DOHH2 (cell line): ENCODE data around the gene SARNP.

ENCODE experiments used
- H3F3A ChIP-seq: fragments of 200-600 bp; sonication (generic), shearing (Covaris generic); 2 replicates; pipeline ENCODE4 v1.6.0; 2016; ENCODE audit warnings: antibody characterized with exemption, mild to moderate bottlenecking; ENCODE audit not compliant: control insufficient read depth, insufficient read depth
- H3K27ac ChIP-seq: fragments of 200-600 bp; sonication (generic); 2 replicates; pipeline ENCODE4 v1.5.1; 2014; ENCODE audit warnings: low read depth, mild to moderate bottlenecking, low read length, moderate library complexity
- H3K27me3 ChIP-seq: fragments of 200-600 bp; sonication (generic); 2 replicates; pipeline ENCODE4 v1.6.1; 2014; ENCODE audit warnings: mild to moderate bottlenecking, low read length, mixed read lengths; ENCODE audit not compliant: control insufficient read depth
- H3K36me3 ChIP-seq: fragments of 200-600 bp; sonication (generic); 2 replicates; pipeline ENCODE4 v1.6.1; 2014; ENCODE audit warnings: mild to moderate bottlenecking, low read length, moderate library complexity, mixed read lengths; ENCODE audit not compliant: control insufficient read depth
- H3K4me1 ChIP-seq: fragments of 200-600 bp; sonication (generic); 2 replicates; pipeline ENCODE4 v1.6.1; 2014; ENCODE audit warnings: mild to moderate bottlenecking, low read length, mixed read lengths; ENCODE audit not compliant: control insufficient read depth
- H3K4me2 ChIP-seq: fragments of 200-600 bp; sonication (generic); 2 replicates; pipeline ENCODE4 v1.6.0; 2014; ENCODE audit warnings: mild to moderate bottlenecking, low read length, moderate library complexity
- H3K4me3 ChIP-seq: fragments of 200-600 bp; sonication (generic); 2 replicates; pipeline ENCODE4 v1.5.1; 2014; ENCODE audit warnings: mild to moderate bottlenecking, low read length, mixed read lengths
- H3K79me2 ChIP-seq: fragments of 200-600 bp; sonication (generic); 2 replicates; pipeline ENCODE4 v1.6.1; 2014; ENCODE audit warnings: mild to moderate bottlenecking, low read length, mixed read lengths; ENCODE audit not compliant: control insufficient read depth
- H3K9me2 ChIP-seq: fragments of 200-600 bp; sonication (generic); replicated peaks from 2 replicates; pipeline ENCODE4 v1.6.1; 2014; ENCODE audit warnings: mild to moderate bottlenecking, low read length, mixed read lengths; ENCODE audit not compliant: control insufficient read depth
- H3K9me3 ChIP-seq: fragments of 200-600 bp; sonication (generic); 2 replicates; pipeline ENCODE4 v1.6.1; 2014; ENCODE audit warnings: antibody characterized with exemption, low read length, mixed read lengths; ENCODE audit not compliant: control insufficient read depth, insufficient read depth
- H4K20me1 ChIP-seq: fragments of 200-600 bp; sonication (generic); 2 replicates; pipeline ENCODE4 v1.6.0; 2014; ENCODE audit warnings: low read depth, mild to moderate bottlenecking, antibody characterized with exemption, low read length, moderate library complexity; ENCODE audit not compliant: control insufficient read depth, insufficient read depth
- EZH2phosphoT487 ChIP-seq: fragments of 200-600 bp; sonication (generic); IDR thresholded peaks from 2 replicates; pipeline ENCODE4 v1.6.1; 2017; ENCODE audit warnings: borderline replicate concordance, mild to moderate bottlenecking, antibody characterized with exemption, low read length, moderate library complexity, mixed read lengths
- TF ChIP-seq, protein P1 (sequence below): fragments of 200-600 bp; sonication (generic); IDR thresholded peaks from one replicate; pipeline ENCODE4 v1.5.1; 2014; ENCODE audit warnings: antibody characterized with exemption, mild to moderate bottlenecking, low read depth, low read length; ENCODE audit not compliant: poor library complexity, severe bottlenecking

SARNP gene

DNA sequence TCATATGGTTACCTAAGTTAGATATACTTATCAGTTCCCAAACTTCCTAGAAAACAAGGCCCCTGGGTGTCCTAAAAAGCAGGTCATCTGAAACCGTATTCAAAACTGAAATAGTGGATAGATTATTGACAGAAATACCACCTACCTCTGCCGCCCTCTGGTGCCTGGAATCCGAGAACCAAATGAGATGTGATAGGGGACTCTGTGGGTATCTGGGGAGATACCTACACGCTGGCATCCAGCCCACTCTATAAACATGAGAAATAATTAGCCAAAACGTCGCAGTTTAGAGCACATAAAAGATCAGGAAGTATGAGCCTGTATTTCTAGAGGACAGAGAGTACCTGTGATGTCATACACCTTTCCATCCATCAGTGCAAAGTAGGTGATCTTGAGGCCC lies 4.7 kb upstream of the SARNP start:
- peaks cover 87% of the 10 kb centered on the region for H3K36me3 ChIP-seq
- no peaks in the 10 kb centered on the region for H3K27me3 ChIP-seq
- H4K20me1 ChIP-seq, result no peaks in the 10 kb centered on the region
- peaks cover 77% of the 10 kb centered on the region for H3K79me2 ChIP-seq
- H3F3A ChIP-seq, result peaks cover 43% of the 10 kb centered on the region
- TF ChIP-seq, protein P1, sequence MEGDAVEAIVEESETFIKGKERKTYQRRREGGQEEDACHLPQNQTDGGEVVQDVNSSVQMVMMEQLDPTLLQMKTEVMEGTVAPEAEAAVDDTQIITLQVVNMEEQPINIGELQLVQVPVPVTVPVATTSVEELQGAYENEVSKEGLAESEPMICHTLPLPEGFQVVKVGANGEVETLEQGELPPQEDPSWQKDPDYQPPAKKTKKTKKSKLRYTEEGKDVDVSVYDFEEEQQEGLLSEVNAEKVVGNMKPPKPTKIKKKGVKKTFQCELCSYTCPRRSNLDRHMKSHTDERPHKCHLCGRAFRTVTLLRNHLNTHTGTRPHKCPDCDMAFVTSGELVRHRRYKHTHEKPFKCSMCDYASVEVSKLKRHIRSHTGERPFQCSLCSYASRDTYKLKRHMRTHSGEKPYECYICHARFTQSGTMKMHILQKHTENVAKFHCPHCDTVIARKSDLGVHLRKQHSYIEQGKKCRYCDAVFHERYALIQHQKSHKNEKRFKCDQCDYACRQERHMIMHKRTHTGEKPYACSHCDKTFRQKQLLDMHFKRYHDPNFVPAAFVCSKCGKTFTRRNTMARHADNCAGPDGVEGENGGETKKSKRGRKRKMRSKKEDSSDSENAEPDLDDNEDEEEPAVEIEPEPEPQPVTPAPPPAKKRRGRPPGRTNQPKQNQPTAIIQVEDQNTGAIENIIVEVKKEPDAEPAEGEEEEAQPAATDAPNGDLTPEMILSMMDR, result no peak
- no peak for TF ChIP-seq EZH2phosphoT487
- H3K4me3 ChIP-seq, result no peak overlapping the region
- no peaks in the 10 kb centered on the region for H3K9me2 ChIP-seq
- H3K4me1 ChIP-seq, result peaks cover 39% of the 10 kb centered on the region
- no peaks in the 10 kb centered on the region for H3K9me3 ChIP-seq
- H3K4me2 ChIP-seq, result no peak overlapping the region
- no peak overlapping the region for H3K27ac ChIP-seq

- Histone ChIP-seq H3K4me2 (no peak overlapping the region), H3K36me3 (peaks cover 88% of the 10 kb centered on the region), H3K9me3 (no peaks in the 10 kb centered on the region), H3K79me2 (peaks cover 77% of the 10 kb centered on the region), H3K9me2 (no peaks in the 10 kb centered on the region), H3K27ac (no peak overlapping the region), H3K4me3 (no peak overlapping the region), H3K4me1 (peaks cover 40% of the 10 kb centered on the region), H3K27me3 (no peaks in the 10 kb centered on the region), H3F3A (peaks cover 38% of the 10 kb centered on the region), H4K20me1 (peaks cover 3% of the 10 kb centered on the region; the same call in 1 of the 2 replicates)
- no peak for TF ChIP-seq EZH2phosphoT487
- TF ChIP-seq, protein P1, result peak; percentile 44
Measured at GRCh38 chr12:55820679-55821078, 3.2 kb upstream of the SARNP start.

DNA sequence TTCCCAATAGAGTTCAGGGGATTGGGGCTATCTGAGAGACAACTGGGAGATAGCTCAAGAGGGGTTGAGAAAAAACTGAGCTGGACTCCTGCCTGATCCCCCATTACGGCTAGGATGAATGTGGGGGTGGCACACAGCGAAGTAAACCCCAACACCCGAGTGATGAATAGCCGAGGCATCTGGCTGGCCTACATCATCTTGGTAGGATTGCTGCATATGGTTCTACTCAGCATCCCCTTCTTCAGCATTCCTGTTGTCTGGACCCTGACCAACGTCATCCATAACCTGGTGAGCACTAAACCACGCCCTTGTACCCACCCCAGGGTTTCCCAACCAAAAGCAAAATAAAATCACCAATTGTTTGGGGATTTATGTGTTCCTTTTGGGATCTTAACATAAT lies 1.4 kb upstream of the SARNP start:
- Histone ChIP-seq H3K4me3 (peak overlapping the region; percentile 88), H3K79me2 (peaks cover 77% of the 10 kb centered on the region), H3K4me1 (peaks cover 37% of the 10 kb centered on the region), H3K27me3 (no peaks in the 10 kb centered on the region), H4K20me1 (peaks cover 11% of the 10 kb centered on the region; the same call in 1 of the 2 replicates), H3F3A (peaks cover 23% of the 10 kb centered on the region), H3K27ac (no peak overlapping the region), H3K4me2 (peak overlapping the region; percentile 66), H3K36me3 (peaks cover 90% of the 10 kb centered on the region), H3K9me3 (no peaks in the 10 kb centered on the region), H3K9me2 (no peaks in the 10 kb centered on the region)
- no peak for TF ChIP-seq EZH2phosphoT487
- TF ChIP-seq, protein P1, result no peak
